ENCODE measurements around the gene ABHD5. TPM values are rescaled to one million over a fixed set of nuclear protein-coding genes. Genes with fewer than 3 reads are reported as not detected.
A peak's percentile ranks its signal among the peaks of the same experiment; 100 is the strongest.

Gene ABHD5
- total and polyA plus RNA-seq, 2 of the 13 experiments (the other 11 are each of a cell fraction or from before 2014, with no cell fraction given): 4.5 to 13.3 TPM

DNA sequence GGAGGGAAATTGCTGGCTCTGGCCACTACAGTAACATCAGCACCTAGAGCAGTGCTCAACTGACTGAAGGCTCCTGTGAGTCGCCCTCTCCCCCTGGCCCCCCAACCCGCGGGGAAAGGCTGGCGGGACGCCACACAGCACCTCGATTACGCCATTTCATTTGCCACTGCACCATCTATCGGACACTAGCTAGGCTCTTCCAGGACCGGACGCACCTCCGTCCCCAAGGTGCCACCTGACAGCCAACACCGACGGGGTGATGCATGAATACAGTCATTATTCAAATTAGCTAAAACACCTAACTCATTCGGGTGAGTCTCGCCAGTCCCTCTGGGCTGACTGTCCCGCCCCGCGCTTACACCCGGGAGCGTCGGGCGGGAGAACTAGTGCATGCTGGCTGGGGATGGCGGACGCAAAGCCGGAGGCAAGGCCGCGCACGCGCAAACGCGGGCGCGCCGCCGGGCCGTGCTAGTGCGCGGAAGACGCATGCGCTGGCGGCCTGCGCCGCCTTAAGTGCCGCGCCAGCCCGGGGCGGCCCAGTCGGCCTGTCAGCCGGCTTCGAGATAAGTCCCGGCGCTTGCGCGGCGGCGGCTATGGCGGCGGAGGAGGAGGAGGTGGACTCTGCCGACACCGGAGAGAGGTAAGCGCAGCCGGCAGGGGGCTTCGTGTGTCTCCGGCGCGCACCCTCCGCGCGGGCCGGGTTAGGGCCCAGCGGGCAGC lies at the start of gene ABHD5 (continued):
- TF ChIP-seq DPF2 (CRISPR knock-in tag; IDR thresholded peaks at IDR 0.05; ENCODE audit: borderline replicate concordance, low read depth): 0 out of 2 replicates have a peak, but pooled peaks have one; percentile 5
- no peak for TF ChIP-seq PHF5A (CRISPR knock-in tag; IDR thresholded peaks at IDR 0.05; ENCODE audit: low read depth, unreplicated experiment)
- peak; percentile 32; the same call in 1 of the 2 replicates for TF ChIP-seq ZNF670 (CRISPR knock-in tag; IDR thresholded peaks at IDR 0.05; ENCODE audit: borderline replicate concordance)
- TF ChIP-seq ZZZ3 (CRISPR knock-in tag; IDR thresholded peaks at IDR 0.05; ENCODE audit: borderline replicate concordance): peak; percentile 35; the same call in 1 of the 2 replicates
- no peak for TF ChIP-seq SMC3 (IDR thresholded peaks at IDR 0.05; ENCODE audit: low read length)
- TF ChIP-seq TP53 (CRISPR knock-in tag; conservative IDR thresholded peaks at IDR 0.05): 0 out of 2 replicates have a peak, but pooled peaks have one; percentile 31
- TF ChIP-seq PBX2 (CRISPR knock-in tag; IDR thresholded peaks at IDR 0.05): no peak
- TF ChIP-seq MEIS1 (CRISPR knock-in tag; IDR thresholded peaks at IDR 0.05; ENCODE audit: borderline replicate concordance): no peak; the same call in 1 of the 2 replicates
- TF ChIP-seq DR1 (CRISPR knock-in tag; IDR thresholded peaks at IDR 0.05): no peak; the same call in 1 of the 2 replicates
- no peak for TF ChIP-seq KLF13 (CRISPR knock-in tag; IDR thresholded peaks at IDR 0.05)
- TF ChIP-seq ZNF251 (CRISPR knock-in tag; IDR thresholded peaks at IDR 0.05): peak; percentile 69; the same call in 1 of the 2 replicates
- peak; percentile 78 for TF ChIP-seq SP4 (CRISPR knock-in tag; IDR thresholded peaks at IDR 0.05)
- no peak for TF ChIP-seq NFRKB (IDR thresholded peaks at IDR 0.05)
- TF ChIP-seq PPARG (CRISPR knock-in tag; conservative IDR thresholded peaks at IDR 0.05): peak; percentile 50
- TF ChIP-seq, protein P1, sequence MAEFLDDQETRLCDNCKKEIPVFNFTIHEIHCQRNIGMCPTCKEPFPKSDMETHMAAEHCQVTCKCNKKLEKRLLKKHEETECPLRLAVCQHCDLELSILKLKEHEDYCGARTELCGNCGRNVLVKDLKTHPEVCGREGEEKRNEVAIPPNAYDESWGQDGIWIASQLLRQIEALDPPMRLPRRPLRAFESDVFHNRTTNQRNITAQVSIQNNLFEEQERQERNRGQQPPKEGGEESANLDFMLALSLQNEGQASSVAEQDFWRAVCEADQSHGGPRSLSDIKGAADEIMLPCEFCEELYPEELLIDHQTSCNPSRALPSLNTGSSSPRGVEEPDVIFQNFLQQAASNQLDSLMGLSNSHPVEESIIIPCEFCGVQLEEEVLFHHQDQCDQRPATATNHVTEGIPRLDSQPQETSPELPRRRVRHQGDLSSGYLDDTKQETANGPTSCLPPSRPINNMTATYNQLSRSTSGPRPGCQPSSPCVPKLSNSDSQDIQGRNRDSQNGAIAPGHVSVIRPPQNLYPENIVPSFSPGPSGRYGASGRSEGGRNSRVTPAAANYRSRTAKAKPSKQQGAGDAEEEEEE (CRISPR knock-in tag; IDR thresholded peaks at IDR 0.05; ENCODE audit: borderline replicate concordance): no peak
- peak; percentile 89 for TF ChIP-seq ZNF280B (CRISPR knock-in tag; IDR thresholded peaks at IDR 0.05; ENCODE audit: borderline replicate concordance)
- TF ChIP-seq KDM3A (CRISPR knock-in tag; IDR thresholded peaks at IDR 0.05; ENCODE audit: low read depth): peak; percentile 79
- no peak for TF ChIP-seq CC2D1A (CRISPR knock-in tag; IDR thresholded peaks at IDR 0.05)
- TF ChIP-seq, protein P2, sequence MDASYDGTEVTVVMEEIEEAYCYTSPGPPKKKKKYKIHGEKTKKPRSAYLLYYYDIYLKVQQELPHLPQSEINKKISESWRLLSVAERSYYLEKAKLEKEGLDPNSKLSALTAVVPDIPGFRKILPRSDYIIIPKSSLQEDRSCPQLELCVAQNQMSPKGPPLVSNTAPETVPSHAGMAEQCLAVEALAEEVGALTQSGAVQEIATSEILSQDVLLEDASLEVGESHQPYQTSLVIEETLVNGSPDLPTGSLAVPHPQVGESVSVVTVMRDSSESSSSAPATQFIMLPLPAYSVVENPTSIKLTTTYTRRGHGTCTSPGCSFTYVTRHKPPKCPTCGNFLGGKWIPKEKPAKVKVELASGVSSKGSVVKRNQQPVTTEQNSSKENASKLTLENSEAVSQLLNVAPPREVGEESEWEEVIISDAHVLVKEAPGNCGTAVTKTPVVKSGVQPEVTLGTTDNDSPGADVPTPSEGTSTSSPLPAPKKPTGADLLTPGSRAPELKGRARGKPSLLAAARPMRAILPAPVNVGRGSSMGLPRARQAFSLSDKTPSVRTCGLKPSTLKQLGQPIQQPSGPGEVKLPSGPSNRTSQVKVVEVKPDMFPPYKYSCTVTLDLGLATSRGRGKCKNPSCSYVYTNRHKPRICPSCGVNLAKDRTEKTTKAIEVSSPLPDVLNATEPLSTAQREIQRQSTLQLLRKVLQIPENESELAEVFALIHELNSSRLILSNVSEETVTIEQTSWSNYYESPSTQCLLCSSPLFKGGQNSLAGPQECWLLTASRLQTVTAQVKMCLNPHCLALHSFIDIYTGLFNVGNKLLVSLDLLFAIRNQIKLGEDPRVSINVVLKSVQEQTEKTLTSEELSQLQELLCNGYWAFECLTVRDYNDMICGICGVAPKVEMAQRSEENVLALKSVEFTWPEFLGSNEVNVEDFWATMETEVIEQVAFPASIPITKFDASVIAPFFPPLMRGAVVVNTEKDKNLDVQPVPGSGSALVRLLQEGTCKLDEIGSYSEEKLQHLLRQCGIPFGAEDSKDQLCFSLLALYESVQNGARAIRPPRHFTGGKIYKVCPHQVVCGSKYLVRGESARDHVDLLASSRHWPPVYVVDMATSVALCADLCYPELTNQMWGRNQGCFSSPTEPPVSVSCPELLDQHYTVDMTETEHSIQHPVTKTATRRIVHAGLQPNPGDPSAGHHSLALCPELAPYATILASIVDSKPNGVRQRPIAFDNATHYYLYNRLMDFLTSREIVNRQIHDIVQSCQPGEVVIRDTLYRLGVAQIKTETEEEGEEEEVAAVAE (CRISPR knock-in tag; IDR thresholded peaks at IDR 0.05; ENCODE audit: borderline replicate concordance): peak; percentile 72
- no peak for TF ChIP-seq ZNF143 (CRISPR knock-in tag; IDR thresholded peaks at IDR 0.05)

All from HepG2 (cell line).